ENCODE data around the gene PDGFB. TPM values are rescaled to one million over a fixed set of nuclear protein-coding genes. Genes with fewer than 3 reads are reported as not detected.

PDGFB gene
- total and polyA plus RNA-seq, 9 of the 15 experiments (the other 6 are each of a cell fraction or from before 2014, with no cell fraction given), result 0.07 to 4.0 (median 0.48) TPM; not detected in 1

DNA sequence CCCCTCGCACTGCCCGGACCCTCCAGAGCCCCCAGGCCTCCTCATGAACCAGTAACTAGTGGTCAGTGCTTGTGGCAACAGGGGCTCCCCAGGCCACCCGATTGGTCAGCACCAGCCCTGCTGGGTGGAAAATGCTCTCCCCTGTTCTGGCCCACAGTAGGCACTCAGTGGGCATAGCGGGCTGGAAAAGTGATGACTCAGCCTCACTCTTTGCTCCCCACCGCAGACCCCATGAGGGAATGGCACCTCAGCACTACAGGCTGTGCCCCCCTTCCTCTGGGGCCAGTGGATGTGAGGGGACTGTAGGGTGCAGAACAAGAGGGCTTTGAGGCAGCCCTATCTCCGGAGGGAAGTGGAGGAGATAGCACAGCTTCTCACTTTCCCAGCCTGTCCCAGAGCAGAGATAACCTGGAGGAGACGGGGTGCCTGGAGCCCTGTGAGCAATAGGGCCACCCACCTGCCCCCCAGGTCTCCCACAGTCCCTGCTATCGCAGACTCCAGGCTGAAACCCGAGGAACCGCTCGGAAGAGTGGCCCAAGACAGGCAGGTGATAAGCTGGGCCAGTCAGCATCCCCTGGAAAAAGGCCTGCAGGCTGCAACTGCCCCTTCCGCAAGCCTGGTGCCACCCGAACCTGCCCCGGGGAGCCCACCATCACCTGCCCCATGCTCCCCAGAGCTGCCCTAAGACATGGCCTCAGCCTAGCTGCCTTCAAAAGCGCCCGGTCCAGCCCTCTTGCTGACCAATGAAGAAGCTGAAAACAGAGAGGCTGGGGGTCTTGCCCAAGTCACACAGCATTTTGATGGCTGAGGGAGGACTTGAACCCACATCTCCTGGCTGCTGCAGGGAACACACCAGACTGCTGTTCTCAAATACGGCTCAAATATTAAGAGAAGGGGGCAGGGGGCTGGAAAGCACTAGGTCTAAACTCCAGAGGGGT is 29.4 kb upstream of the PDGFB start (continued):
- TF ChIP-seq, protein P1, sequence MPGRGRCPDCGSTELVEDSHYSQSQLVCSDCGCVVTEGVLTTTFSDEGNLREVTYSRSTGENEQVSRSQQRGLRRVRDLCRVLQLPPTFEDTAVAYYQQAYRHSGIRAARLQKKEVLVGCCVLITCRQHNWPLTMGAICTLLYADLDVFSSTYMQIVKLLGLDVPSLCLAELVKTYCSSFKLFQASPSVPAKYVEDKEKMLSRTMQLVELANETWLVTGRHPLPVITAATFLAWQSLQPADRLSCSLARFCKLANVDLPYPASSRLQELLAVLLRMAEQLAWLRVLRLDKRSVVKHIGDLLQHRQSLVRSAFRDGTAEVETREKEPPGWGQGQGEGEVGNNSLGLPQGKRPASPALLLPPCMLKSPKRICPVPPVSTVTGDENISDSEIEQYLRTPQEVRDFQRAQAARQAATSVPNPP (IDR thresholded peaks at IDR 0.05; ENCODE audit: borderline replicate concordance, insufficient read depth, insufficient read length), result no peak
- no peak for TF ChIP-seq JUN (IDR thresholded peaks at IDR 0.05; ENCODE audit: borderline replicate concordance, low read depth, low read length)
- TF ChIP-seq JUN (CRISPR knock-in tag; IDR thresholded peaks at IDR 0.05; ENCODE audit: borderline replicate concordance), result no peak
- TF ChIP-seq POLR3A (IDR thresholded peaks at IDR 0.05; ENCODE audit: borderline replicate concordance, extremely low read depth, insufficient read depth, insufficient read length), result no peak
- TF ChIP-seq L3MBTL2 (IDR thresholded peaks at IDR 0.05), result no peak
- TF ChIP-seq SNRNP70 (optimal IDR thresholded peaks at IDR 0.05; ENCODE audit: low read depth, low read length), result no peak
- TF ChIP-seq ARID2 (IDR thresholded peaks at IDR 0.05), result no peak
- TF ChIP-seq ESRRB (CRISPR knock-in tag; IDR thresholded peaks at IDR 0.05; ENCODE audit: borderline replicate concordance), result no peak
- no peak for TF ChIP-seq FOXK1 (CRISPR knock-in tag; IDR thresholded peaks at IDR 0.05; ENCODE audit: borderline replicate concordance)
- TF ChIP-seq STAG1 (CRISPR knock-in tag; IDR thresholded peaks at IDR 0.05; ENCODE audit: borderline replicate concordance), result no peak
- TF ChIP-seq RUNX1 (IDR thresholded peaks at IDR 0.05; ENCODE audit: low read depth), result no peak
- TF ChIP-seq, protein P2, sequence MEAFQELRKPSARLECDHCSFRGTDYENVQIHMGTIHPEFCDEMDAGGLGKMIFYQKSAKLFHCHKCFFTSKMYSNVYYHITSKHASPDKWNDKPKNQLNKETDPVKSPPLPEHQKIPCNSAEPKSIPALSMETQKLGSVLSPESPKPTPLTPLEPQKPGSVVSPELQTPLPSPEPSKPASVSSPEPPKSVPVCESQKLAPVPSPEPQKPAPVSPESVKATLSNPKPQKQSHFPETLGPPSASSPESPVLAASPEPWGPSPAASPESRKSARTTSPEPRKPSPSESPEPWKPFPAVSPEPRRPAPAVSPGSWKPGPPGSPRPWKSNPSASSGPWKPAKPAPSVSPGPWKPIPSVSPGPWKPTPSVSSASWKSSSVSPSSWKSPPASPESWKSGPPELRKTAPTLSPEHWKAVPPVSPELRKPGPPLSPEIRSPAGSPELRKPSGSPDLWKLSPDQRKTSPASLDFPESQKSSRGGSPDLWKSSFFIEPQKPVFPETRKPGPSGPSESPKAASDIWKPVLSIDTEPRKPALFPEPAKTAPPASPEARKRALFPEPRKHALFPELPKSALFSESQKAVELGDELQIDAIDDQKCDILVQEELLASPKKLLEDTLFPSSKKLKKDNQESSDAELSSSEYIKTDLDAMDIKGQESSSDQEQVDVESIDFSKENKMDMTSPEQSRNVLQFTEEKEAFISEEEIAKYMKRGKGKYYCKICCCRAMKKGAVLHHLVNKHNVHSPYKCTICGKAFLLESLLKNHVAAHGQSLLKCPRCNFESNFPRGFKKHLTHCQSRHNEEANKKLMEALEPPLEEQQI (IDR thresholded peaks at IDR 0.05), result no peak
- no peak for TF ChIP-seq PCBP1 (IDR thresholded peaks at IDR 0.05; ENCODE audit: low read depth, low read length, poor library complexity, severe bottlenecking)
- no peak for TF ChIP-seq KDM4B (IDR thresholded peaks at IDR 0.05; ENCODE audit: borderline replicate concordance in 2 of 2, low read depth in 1 of 2)
- TF ChIP-seq ARID1B (IDR thresholded peaks at IDR 0.05), result peak; percentile 84
- no peak for TF ChIP-seq NR2C1 (IDR thresholded peaks at IDR 0.05)
- TF ChIP-seq NR2C1 (tag; IDR thresholded peaks at IDR 0.05), result no peak
- no peak for TF ChIP-seq NR2C2 (CRISPR knock-in tag; IDR thresholded peaks at IDR 0.05)
- no peak for TF ChIP-seq NR2C2 (tag; IDR thresholded peaks at IDR 0.05)
- no peak for TF ChIP-seq FOXJ3 (CRISPR knock-in tag; IDR thresholded peaks at IDR 0.05)
- TF ChIP-seq, protein P3, sequence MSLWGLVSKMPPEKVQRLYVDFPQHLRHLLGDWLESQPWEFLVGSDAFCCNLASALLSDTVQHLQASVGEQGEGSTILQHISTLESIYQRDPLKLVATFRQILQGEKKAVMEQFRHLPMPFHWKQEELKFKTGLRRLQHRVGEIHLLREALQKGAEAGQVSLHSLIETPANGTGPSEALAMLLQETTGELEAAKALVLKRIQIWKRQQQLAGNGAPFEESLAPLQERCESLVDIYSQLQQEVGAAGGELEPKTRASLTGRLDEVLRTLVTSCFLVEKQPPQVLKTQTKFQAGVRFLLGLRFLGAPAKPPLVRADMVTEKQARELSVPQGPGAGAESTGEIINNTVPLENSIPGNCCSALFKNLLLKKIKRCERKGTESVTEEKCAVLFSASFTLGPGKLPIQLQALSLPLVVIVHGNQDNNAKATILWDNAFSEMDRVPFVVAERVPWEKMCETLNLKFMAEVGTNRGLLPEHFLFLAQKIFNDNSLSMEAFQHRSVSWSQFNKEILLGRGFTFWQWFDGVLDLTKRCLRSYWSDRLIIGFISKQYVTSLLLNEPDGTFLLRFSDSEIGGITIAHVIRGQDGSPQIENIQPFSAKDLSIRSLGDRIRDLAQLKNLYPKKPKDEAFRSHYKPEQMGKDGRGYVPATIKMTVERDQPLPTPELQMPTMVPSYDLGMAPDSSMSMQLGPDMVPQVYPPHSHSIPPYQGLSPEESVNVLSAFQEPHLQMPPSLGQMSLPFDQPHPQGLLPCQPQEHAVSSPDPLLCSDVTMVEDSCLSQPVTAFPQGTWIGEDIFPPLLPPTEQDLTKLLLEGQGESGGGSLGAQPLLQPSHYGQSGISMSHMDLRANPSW (CRISPR knock-in tag; IDR thresholded peaks at IDR 0.05), result no peak

Measured in K562 (cell line).